Endothelial cell of umbilical vein (primary cell): ENCODE measurements around the gene PEG3.

ENCODE experiments used
- POLR2A ChIP-seq: IDR thresholded peaks from 2 replicates; pipeline ENCODE4 v1.6.1; 2012; ENCODE audit warnings: low read depth, mild to moderate bottlenecking, control low read depth, low read length
- TF ChIP-seq, protein P1 (sequence below), 2 donors: IDR thresholded peaks; 1 replicate in 1 of 2; 2 replicates in 1 of 2; pipeline ENCODE4 v1.5.1; 2011; ENCODE audit warnings: low read length in 2 of 2, mild to moderate bottlenecking in 2 of 2, moderate library complexity in 2 of 2, control low read depth in 1 of 2, inconsistent platforms in 1 of 2, low read depth in 1 of 2; ENCODE audit not compliant: insufficient read depth in 1 of 2; ENCODE audit errors: extremely low read depth in 1 of 2

DNA sequence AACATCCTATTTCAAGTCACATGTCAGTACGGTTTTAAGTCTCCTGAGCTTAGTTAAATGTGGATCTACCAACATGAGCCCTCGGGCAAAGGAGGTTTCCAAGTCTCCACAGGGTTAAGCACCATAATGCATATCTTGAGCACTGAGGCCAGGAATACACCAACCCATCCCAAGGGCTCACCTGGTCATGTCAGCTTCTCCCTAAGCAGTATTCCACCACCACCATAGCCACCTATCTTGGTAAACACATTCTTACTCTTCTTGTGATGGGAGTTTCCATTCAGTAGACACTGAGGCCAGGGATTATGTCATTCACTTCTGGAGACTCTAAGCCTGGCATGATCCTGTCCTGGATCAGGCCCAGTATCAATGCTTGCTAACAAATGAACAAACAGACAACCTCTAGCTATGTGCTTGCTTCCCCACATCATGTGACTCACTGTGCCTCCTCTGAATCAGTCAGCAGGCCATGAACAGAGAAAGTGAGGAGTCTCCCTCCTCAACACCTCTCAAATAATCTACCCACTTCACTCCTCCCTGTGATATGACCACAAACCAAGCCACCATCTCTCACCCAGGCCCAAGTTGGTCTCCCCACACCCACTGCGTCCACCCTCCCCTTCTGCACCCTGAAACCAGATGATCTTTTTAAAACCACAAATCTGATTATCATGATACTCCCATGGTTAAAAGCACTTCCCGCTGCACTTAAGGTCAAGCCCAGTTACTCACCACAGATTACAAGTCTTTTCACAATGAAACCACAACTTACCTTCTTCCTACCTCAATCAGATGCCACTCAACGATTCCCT, 5.8 kb downstream of the PEG3 start:
- no peak for TF ChIP-seq POLR2A
- TF ChIP-seq, protein P1, sequence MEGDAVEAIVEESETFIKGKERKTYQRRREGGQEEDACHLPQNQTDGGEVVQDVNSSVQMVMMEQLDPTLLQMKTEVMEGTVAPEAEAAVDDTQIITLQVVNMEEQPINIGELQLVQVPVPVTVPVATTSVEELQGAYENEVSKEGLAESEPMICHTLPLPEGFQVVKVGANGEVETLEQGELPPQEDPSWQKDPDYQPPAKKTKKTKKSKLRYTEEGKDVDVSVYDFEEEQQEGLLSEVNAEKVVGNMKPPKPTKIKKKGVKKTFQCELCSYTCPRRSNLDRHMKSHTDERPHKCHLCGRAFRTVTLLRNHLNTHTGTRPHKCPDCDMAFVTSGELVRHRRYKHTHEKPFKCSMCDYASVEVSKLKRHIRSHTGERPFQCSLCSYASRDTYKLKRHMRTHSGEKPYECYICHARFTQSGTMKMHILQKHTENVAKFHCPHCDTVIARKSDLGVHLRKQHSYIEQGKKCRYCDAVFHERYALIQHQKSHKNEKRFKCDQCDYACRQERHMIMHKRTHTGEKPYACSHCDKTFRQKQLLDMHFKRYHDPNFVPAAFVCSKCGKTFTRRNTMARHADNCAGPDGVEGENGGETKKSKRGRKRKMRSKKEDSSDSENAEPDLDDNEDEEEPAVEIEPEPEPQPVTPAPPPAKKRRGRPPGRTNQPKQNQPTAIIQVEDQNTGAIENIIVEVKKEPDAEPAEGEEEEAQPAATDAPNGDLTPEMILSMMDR (IDR thresholded peaks at IDR 0.05; ENCODE audit: extremely low read depth in 1 of 2, insufficient read depth in 1 of 2, low read depth in 1 of 2, low read length in 2 of 2): no peak
